ENCODE data around the gene MTERF4. TPM values are rescaled to one million over a fixed set of nuclear protein-coding genes. Genes with fewer than 3 reads are reported as not detected.

MTERF4 gene
- total and polyA plus RNA-seq, 2 of the 13 experiments (the other 11 are each of a cell fraction or from before 2014, with no cell fraction given): 50.5 to 59.8 TPM

DNA sequence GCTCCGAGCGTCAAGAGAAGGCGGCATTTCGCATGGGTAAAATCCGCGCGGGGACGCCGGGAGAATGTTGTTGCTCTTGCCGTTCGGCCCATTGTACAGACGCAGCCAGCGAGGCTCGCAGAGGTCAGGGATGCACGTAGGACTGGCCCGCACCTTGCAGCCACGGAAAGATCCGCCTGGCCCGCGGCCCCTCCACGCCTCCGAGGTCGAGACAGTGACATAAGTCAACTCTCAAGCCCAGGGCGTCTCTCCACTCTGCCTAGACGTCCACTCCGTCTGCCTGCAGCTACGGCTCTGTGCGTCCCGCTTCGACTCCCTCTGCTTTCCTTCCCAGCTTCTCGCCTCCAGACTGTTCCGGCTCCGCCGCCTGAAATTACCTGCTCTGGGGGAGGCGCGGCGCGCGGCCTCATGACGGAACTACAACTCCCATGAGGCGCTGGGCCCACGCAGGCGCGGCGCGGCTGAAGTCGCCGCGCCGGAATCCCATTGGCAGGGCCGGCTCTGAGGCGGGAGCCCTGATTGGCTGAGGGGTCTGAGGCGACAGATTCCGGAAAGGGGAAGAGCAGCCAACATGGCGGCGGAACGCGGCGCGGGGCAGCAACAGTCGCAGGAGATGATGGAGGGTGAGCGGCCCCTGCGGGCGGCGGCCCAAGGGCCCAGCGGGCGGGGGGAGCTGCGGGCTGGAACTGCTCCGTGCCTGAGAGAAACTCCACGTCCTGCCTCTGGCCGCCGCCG is 48.0 kb upstream of the MTERF4 start, which contains the start of gene PPP1R7 (continued):
- TF ChIP-seq, protein P1, sequence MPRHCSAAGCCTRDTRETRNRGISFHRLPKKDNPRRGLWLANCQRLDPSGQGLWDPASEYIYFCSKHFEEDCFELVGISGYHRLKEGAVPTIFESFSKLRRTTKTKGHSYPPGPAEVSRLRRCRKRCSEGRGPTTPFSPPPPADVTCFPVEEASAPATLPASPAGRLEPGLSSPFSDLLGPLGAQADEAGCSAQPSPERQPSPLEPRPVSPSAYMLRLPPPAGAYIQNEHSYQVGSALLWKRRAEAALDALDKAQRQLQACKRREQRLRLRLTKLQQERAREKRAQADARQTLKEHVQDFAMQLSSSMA (CRISPR knock-in tag; IDR thresholded peaks at IDR 0.05): 0 out of 2 replicates have a peak, but pooled peaks have one; percentile 58
- TF ChIP-seq ZFX (CRISPR knock-in tag; IDR thresholded peaks at IDR 0.05; ENCODE audit: low read depth): peak; percentile 70
- TF ChIP-seq ZNF335 (CRISPR knock-in tag; IDR thresholded peaks at IDR 0.05): peak; percentile 39; the same call in 1 of the 2 replicates
- TF ChIP-seq SIX4 (CRISPR knock-in tag; IDR thresholded peaks at IDR 0.05): 0 out of 2 replicates have a peak, but pooled peaks have one; percentile 10
- TF ChIP-seq TOPORS (CRISPR knock-in tag; IDR thresholded peaks at IDR 0.05): peak; percentile 91; the same call in 1 of the 2 replicates
- TF ChIP-seq MXD4 (CRISPR knock-in tag; IDR thresholded peaks at IDR 0.05): peak; percentile 47; the same call in 1 of the 2 replicates
- TF ChIP-seq SRSF9 (IDR thresholded peaks at IDR 0.05; ENCODE audit: borderline replicate concordance, insufficient read depth, low read depth, low read length, poor library complexity, severe bottlenecking): no peak
- TF ChIP-seq TCF7 (IDR thresholded peaks at IDR 0.05; ENCODE audit: low read depth): no peak
- no peak for TF ChIP-seq IKZF1 (IDR thresholded peaks at IDR 0.05)
- TF ChIP-seq PHF20 (CRISPR knock-in tag; IDR thresholded peaks at IDR 0.05): peak; percentile 83
- no peak for TF ChIP-seq SNAPC2 (CRISPR knock-in tag; IDR thresholded peaks at IDR 0.05)
- TF ChIP-seq ZNF644 (CRISPR knock-in tag; IDR thresholded peaks at IDR 0.05; ENCODE audit: low read depth): no peak
- peak; percentile 100 for TF ChIP-seq ZNF629 (CRISPR knock-in tag; conservative IDR thresholded peaks at IDR 0.05)
- peak; percentile 97 for TF ChIP-seq KDM1A (CRISPR knock-in tag; IDR thresholded peaks at IDR 0.05)
- peak; percentile 53 for TF ChIP-seq ZNF747 (CRISPR knock-in tag; IDR thresholded peaks at IDR 0.05; ENCODE audit: borderline replicate concordance)
- peak; percentile 67; the same call in 1 of the 2 replicates for TF ChIP-seq PCBP1 (IDR thresholded peaks at IDR 0.05; ENCODE audit: borderline replicate concordance, low read depth, low read length)
- peak; percentile 58 for TF ChIP-seq MED1 (CRISPR knock-in tag; IDR thresholded peaks at IDR 0.05)
- TF ChIP-seq ETV5 (CRISPR knock-in tag; IDR thresholded peaks at IDR 0.05; ENCODE audit: borderline replicate concordance): peak; percentile 67
- TF ChIP-seq ADNP (CRISPR knock-in tag; IDR thresholded peaks at IDR 0.05): peak; percentile 97
- TF ChIP-seq, protein P2, sequence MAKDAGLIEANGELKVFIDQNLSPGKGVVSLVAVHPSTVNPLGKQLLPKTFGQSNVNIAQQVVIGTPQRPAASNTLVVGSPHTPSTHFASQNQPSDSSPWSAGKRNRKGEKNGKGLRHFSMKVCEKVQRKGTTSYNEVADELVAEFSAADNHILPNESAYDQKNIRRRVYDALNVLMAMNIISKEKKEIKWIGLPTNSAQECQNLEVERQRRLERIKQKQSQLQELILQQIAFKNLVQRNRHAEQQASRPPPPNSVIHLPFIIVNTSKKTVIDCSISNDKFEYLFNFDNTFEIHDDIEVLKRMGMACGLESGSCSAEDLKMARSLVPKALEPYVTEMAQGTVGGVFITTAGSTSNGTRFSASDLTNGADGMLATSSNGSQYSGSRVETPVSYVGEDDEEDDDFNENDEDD (CRISPR knock-in tag; IDR thresholded peaks at IDR 0.05; ENCODE audit: borderline replicate concordance): peak; percentile 85; the same call in 1 of the 2 replicates
- no peak for TF ChIP-seq TOE1 (CRISPR knock-in tag; IDR thresholded peaks at IDR 0.05)
- TF ChIP-seq, protein P3, sequence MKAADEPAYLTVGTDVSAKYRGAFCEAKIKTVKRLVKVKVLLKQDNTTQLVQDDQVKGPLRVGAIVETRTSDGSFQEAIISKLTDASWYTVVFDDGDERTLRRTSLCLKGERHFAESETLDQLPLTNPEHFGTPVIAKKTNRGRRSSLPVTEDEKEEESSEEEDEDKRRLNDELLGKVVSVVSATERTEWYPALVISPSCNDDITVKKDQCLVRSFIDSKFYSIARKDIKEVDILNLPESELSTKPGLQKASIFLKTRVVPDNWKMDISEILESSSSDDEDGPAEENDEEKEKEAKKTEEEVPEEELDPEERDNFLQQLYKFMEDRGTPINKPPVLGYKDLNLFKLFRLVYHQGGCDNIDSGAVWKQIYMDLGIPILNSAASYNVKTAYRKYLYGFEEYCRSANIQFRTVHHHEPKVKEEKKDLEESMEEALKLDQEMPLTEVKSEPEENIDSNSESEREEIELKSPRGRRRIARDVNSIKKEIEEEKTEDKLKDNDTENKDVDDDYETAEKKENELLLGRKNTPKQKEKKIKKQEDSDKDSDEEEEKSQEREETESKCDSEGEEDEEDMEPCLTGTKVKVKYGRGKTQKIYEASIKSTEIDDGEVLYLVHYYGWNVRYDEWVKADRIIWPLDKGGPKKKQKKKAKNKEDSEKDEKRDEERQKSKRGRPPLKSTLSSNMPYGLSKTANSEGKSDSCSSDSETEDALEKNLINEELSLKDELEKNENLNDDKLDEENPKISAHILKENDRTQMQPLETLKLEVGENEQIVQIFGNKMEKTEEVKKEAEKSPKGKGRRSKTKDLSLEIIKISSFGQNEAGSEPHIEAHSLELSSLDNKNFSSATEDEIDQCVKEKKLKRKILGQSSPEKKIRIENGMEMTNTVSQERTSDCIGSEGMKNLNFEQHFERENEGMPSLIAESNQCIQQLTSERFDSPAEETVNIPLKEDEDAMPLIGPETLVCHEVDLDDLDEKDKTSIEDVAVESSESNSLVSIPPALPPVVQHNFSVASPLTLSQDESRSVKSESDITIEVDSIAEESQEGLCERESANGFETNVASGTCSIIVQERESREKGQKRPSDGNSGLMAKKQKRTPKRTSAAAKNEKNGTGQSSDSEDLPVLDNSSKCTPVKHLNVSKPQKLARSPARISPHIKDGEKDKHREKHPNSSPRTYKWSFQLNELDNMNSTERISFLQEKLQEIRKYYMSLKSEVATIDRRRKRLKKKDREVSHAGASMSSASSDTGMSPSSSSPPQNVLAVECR (CRISPR knock-in tag; IDR thresholded peaks at IDR 0.05; ENCODE audit: borderline replicate concordance): peak; percentile 82
- TF ChIP-seq ZMAT3 (CRISPR knock-in tag; conservative IDR thresholded peaks at IDR 0.05): peak; percentile 82
- TF ChIP-seq ZNF317 (CRISPR knock-in tag; IDR thresholded peaks at IDR 0.05): 0 out of 2 replicates have a peak, but pooled peaks have one; percentile 36
- peak; percentile 78 for TF ChIP-seq ISL2 (CRISPR knock-in tag; IDR thresholded peaks at IDR 0.05)
- TF ChIP-seq MIER2 (CRISPR knock-in tag; IDR thresholded peaks at IDR 0.05): 0 out of 2 replicates have a peak, but pooled peaks have one; percentile 6
